ENCODE measurements around the gene UBP1.

Gene UBP1

DNA sequence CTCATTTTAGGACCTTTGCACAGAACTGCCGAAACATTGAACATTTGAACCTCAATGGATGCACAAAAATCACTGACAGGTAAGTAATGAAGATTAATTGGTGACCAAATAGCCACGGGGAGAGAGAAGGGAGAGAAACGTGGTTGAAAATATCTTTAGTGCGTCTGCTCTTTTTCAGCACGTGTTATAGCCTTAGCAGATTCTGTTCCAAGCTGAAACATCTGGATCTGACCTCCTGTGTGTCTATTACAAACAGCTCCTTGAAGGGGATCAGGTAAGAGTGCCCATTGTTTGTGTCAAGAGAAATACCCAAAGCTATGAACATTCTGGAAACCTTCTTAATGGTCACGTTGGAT is 67.1 kb downstream of the UBP1 start:
- no peaks in the 10 kb centered on the region for H3K27me3 ChIP-seq (replicated peaks; ENCODE audit: control insufficient read depth, insufficient read depth, low read length)

DNA sequence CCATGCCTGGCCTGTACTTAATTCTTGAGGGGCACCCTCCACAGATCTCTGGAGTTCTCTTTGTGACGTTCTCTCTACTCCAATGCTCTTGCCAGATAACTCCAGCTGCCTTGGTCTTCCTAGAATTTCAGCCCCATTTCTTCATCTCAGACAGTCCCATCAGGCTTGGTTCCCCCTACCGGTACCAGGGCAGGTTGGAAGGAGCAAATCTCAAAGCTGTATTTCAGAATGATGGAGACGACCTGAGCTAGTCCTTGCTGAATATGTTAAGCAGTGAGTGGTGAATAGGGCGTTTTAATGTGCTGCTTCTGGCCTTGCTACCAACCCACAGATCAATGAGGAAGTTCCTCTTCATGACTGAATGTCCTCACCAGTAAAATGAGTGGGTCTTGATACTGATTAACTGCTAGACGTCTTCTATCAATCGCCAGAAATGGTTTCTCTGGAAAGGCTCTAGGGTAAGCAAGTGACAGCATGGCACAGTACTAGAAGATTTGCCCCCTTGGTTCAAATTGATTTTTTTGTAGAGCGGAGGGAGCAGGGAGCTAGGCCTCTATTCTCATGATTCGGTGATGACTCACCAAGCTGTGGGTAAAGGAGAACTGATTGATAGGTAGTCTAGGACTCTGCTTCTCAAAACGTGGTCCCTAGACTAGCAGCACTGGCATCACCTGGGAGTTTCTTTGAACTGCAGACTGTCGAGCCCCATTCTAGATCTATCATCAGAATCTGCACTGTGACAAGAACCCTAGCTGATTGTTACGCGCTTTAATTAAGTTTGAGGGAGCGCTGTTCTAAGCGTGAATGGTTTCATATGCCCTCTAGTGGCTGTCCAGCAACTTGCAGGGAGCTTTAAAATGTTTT is 67.8 kb downstream of the UBP1 start:
- Histone ChIP-seq H3K4me3 (replicated peaks; ENCODE audit: low read depth, low read length) (no peak overlapping the region), H3K36me3 (ENCODE audit: control insufficient read depth, insufficient read depth, low read length) (no peaks in the 10 kb centered on the region), H3K27me3 (replicated peaks; ENCODE audit: control insufficient read depth, insufficient read depth, low read length) (no peaks in the 10 kb centered on the region)
- no peak for DNase-seq (ENCODE audit: extremely low read depth, insufficient read length)
- TF ChIP-seq, protein P1, sequence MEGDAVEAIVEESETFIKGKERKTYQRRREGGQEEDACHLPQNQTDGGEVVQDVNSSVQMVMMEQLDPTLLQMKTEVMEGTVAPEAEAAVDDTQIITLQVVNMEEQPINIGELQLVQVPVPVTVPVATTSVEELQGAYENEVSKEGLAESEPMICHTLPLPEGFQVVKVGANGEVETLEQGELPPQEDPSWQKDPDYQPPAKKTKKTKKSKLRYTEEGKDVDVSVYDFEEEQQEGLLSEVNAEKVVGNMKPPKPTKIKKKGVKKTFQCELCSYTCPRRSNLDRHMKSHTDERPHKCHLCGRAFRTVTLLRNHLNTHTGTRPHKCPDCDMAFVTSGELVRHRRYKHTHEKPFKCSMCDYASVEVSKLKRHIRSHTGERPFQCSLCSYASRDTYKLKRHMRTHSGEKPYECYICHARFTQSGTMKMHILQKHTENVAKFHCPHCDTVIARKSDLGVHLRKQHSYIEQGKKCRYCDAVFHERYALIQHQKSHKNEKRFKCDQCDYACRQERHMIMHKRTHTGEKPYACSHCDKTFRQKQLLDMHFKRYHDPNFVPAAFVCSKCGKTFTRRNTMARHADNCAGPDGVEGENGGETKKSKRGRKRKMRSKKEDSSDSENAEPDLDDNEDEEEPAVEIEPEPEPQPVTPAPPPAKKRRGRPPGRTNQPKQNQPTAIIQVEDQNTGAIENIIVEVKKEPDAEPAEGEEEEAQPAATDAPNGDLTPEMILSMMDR (IDR thresholded peaks at IDR 0.05; ENCODE audit: insufficient read depth, low read length, poor library complexity, severe bottlenecking), result peak; percentile 89

More for the DNA sequence above, 67.1 kb downstream of the UBP1 start:
- DNase-seq (ENCODE audit: extremely low read depth, insufficient read length), result no peak
- TF ChIP-seq, protein P1 (IDR thresholded peaks at IDR 0.05; ENCODE audit: insufficient read depth, low read length, poor library complexity, severe bottlenecking), result no peak
- Histone ChIP-seq H3K36me3 (ENCODE audit: control insufficient read depth, insufficient read depth, low read length) (no peaks in the 10 kb centered on the region), H3K4me3 (replicated peaks; ENCODE audit: low read depth, low read length) (no peak overlapping the region)

DNA sequence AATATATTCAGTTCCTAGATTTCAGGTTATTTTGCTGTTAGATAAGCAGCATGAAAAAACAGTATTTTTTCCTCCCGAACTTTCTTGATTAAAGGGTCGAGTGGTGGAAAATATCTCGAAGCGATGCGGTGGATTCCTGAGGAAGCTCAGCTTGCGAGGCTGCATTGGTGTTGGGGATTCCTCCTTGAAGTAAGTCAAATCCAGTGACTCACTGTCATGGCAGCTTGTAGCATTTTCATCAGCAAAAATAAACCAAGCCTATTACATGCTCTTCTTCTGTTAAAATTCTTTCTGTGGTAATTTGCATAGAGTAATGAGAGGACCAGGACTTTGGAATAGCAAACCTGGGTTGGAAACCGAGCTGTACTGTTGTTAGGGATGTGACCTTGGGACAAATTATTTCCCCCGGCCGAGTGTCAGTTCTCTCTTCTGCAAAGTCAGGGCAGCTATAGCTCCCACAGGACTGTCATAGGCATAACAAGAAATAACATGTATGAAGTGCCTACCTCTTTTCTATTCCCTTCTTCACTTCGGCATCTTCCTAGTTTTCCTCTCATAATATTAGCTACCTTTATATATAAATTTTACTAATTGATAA is 75.6 kb downstream of the UBP1 start:
- H3K36me3 ChIP-seq (ENCODE audit: control insufficient read depth, insufficient read depth, low read length), result no peaks in the 10 kb centered on the region
- no peak overlapping the region for H3K4me3 ChIP-seq (replicated peaks; ENCODE audit: low read depth, low read length)
- no peak for DNase-seq (ENCODE audit: extremely low read depth, insufficient read length)
- H3K27me3 ChIP-seq (replicated peaks; ENCODE audit: control insufficient read depth, insufficient read depth, low read length), result no peaks in the 10 kb centered on the region; the same call in 1 of the 2 replicates
- TF ChIP-seq, protein P1 (IDR thresholded peaks at IDR 0.05; ENCODE audit: insufficient read depth, low read length, poor library complexity, severe bottlenecking), result no peak

DNA sequence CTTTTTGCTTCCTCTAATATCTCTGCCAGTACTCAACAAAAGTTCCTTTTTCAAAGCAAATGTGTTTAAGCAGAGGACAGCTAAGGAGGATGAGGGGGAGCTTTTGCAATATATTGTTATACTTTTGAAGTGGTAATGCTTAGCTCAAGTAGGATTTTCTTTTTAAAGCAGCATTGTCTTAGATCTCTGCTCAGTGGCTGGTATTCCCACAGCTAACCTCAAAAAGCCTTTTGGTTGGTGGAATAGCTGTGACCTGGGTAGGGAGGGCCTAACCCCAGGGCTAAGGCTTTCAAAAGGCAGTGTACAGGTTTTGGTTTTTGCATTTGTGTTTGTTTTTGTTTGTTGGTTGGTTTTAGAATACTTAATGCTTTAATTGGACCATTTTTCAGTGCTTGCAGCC is 76.1 kb downstream of the UBP1 start:
- Histone ChIP-seq H3K27me3 (replicated peaks; ENCODE audit: control insufficient read depth, insufficient read depth, low read length) (no peaks in the 10 kb centered on the region; the same call in 1 of the 2 replicates), H3K36me3 (ENCODE audit: control insufficient read depth, insufficient read depth, low read length) (no peaks in the 10 kb centered on the region), H3K4me3 (replicated peaks; ENCODE audit: low read depth, low read length) (no peak overlapping the region)
- TF ChIP-seq, protein P1 (IDR thresholded peaks at IDR 0.05; ENCODE audit: insufficient read depth, low read length, poor library complexity, severe bottlenecking), result no peak
- no peak for DNase-seq (ENCODE audit: extremely low read depth, insufficient read length)

DNA sequence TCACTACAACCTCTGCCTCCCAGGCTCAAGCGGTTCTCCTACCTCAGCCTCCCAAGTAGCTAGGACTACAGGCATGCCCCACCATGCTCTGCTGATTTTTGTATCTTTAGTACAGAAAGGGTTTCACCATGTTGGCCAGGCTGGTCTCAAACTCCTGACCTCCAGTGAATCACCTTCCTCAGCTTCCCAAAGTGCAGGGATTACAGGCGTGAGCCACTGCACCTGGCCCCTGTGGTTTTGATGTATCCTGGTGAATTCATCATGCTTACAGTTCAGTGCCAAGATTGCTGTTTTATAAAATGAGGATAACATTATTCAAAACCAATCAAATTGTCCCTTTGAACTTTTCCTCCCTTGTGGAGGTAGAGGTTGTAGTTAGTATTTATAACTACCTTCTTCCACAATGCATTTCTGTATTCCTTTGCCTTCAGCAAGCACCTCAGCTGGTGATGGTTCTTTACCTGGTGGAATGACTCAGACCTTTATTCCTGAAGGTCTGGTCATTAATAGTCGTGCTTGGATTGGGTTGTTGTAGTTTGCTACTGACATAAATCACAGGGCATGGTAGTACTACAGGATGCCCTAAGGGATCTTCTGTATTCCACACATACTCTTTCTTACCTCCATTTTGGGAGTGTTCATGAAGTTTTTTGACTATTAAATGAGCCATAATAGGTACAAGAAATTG is 76.9 kb downstream of the UBP1 start:
- Histone ChIP-seq H3K4me3 (replicated peaks; ENCODE audit: low read depth, low read length) (no peak overlapping the region), H3K27me3 (replicated peaks; ENCODE audit: control insufficient read depth, insufficient read depth, low read length) (no peaks in the 10 kb centered on the region; the same call in 1 of the 2 replicates), H3K36me3 (ENCODE audit: control insufficient read depth, insufficient read depth, low read length) (no peaks in the 10 kb centered on the region)
- DNase-seq (ENCODE audit: extremely low read depth, insufficient read length), result no peak
- TF ChIP-seq, protein P1 (IDR thresholded peaks at IDR 0.05; ENCODE audit: insufficient read depth, low read length, poor library complexity, severe bottlenecking), result no peak
